ENCODE results near the gene ATP5F1A.
"Not testable (repeated sequence)": the region's sequence is repeated elsewhere in the genome, so short reads cannot be mapped to it uniquely, and the experiment has no call there.

Gene ATP5F1A

GRCh38 chr18:46097801-46098615 lies at the start of gene ATP5F1A:
TSS of gene ATP5F1A (minus strand) at chr18:46098296. CDS start at chr18:46098231, 65 bp downstream.
- peak; percentile 89 for DNase-seq (ENCODE audit: low read depth)

- DNase-seq (ENCODE audit: low read depth), result no peak
Observed at GRCh38 chr18:46141199-46141598, 43.1 kb upstream of the ATP5F1A start.

- DNase-seq (ENCODE audit: low read depth), result no peak
Observed at GRCh38 chr18:46140173-46140572, 42.1 kb upstream of the ATP5F1A start.

GRCh38 chr18:46134920-46135675 lies 37.0 kb upstream of the ATP5F1A start:
- DNase-seq (ENCODE audit: low read depth), result peak; percentile 16

GRCh38 chr18:46133534-46133933 lies 35.4 kb upstream of the ATP5F1A start:
- no peak for DNase-seq (ENCODE audit: low read depth)

- DNase-seq (ENCODE audit: low read depth), result not testable (repeated sequence)
Observed at GRCh38 chr18:46130549-46130948, 32.5 kb upstream of the ATP5F1A start.

GRCh38 chr18:46130061-46130460 lies 32.0 kb upstream of the ATP5F1A start:
- no peak for DNase-seq (ENCODE audit: low read depth)

GRCh38 chr18:46126625-46127024 lies 28.5 kb upstream of the ATP5F1A start:
- DNase-seq (ENCODE audit: low read depth), result not testable (repeated sequence)

GRCh38 chr18:46113751-46114150 lies 15.7 kb upstream of the ATP5F1A start:
- no peak for DNase-seq (ENCODE audit: low read depth)

GRCh38 chr18:46110406-46110805 lies 12.3 kb upstream of the ATP5F1A start:
- no peak for DNase-seq (ENCODE audit: low read depth)

- no peak for DNase-seq (ENCODE audit: low read depth)
Observed at GRCh38 chr18:46109386-46109785, 11.3 kb upstream of the ATP5F1A start.

GRCh38 chr18:46104128-46104911 lies 6.2 kb upstream of the ATP5F1A start, which contains the start of gene HAUS1:
TSS of gene HAUS1 (plus strand) at chr18:46104385. CDS start at chr18:46104412, 27 bp downstream.
- peak; percentile 82 for DNase-seq (ENCODE audit: low read depth)

- no peak for DNase-seq (ENCODE audit: low read depth)
Observed at GRCh38 chr18:46099463-46099862, 1.4 kb upstream of the ATP5F1A start.

- DNase-seq (ENCODE audit: low read depth), result no peak
Observed at GRCh38 chr18:46098616-46098933, 479 bp upstream of the ATP5F1A start.

- no peak for DNase-seq (ENCODE audit: low read depth)
Observed at GRCh38 chr18:46097431-46097800, 680 bp downstream of the ATP5F1A start.

GRCh38 chr18:46096651-46097300 lies 1.3 kb downstream of the ATP5F1A start:
- DNase-seq (ENCODE audit: low read depth), result peak; percentile 4

GRCh38 chr18:46095532-46095931 lies 2.6 kb downstream of the ATP5F1A start:
- no peak for DNase-seq (ENCODE audit: low read depth)

GRCh38 chr18:46088501-46088900 lies 9.6 kb downstream of the ATP5F1A start:
- not testable (repeated sequence) for DNase-seq (ENCODE audit: low read depth)

GRCh38 chr18:46084431-46084830 lies 13.7 kb downstream of the ATP5F1A start:
- DNase-seq (ENCODE audit: low read depth), result no peak

- no peak for DNase-seq (ENCODE audit: low read depth)
Observed at GRCh38 chr18:46080156-46080555, 17.9 kb downstream of the ATP5F1A start.

- no peak for DNase-seq (ENCODE audit: low read depth)
Observed at GRCh38 chr18:46079336-46079735, 18.8 kb downstream of the ATP5F1A start.
